Neural progenitor cell (in vitro differentiated cells): ENCODE data around the gene PLXDC2. TPM values are rescaled to one million over a fixed set of nuclear protein-coding genes. Genes with fewer than 3 reads are reported as not detected.

Source experiments
- DNase-seq: peaks from one replicate; pipeline ENCODE4 v3.0.0-alpha.2; 2016; ENCODE audit warnings: low spot score
- H2AFZ ChIP-seq: fragments of 200-600 bp; sonication (generic); replicated peaks from 2 replicates; pipeline ENCODE4 v1.6.1; 2016; ENCODE audit warnings: antibody characterized with exemption
- H3F3A ChIP-seq: fragments of 200-600 bp; sonication (generic); 2 replicates; pipeline ENCODE4 v1.6.1; 2016; ENCODE audit warnings: antibody characterized with exemption, low read depth
- H3K27ac ChIP-seq: fragments of 200-600 bp; sonication (generic); 2 replicates; pipeline ENCODE4 v1.5.1; 2016; ENCODE audit warnings: mild to moderate bottlenecking
- H3K27me3 ChIP-seq: fragments of 200-600 bp; sonication (generic); 2 replicates; pipeline ENCODE4 v1.6.1; 2016; ENCODE audit warnings: mild to moderate bottlenecking, moderate library complexity
- H3K36me3 ChIP-seq: fragments of 200-600 bp; sonication (generic); 2 replicates; pipeline ENCODE4 v1.5.1; 2016
- H3K4me1 ChIP-seq: fragments of 200-600 bp; sonication (generic); 2 replicates; pipeline ENCODE4 v1.6.1; 2016; ENCODE audit warnings: mixed run types
- H3K4me2 ChIP-seq: fragments of 200-600 bp; sonication (generic); 2 replicates; pipeline ENCODE4 v1.6.1; 2016
- H3K4me3 ChIP-seq: fragments of 200-600 bp; sonication (generic); 2 replicates; pipeline ENCODE4 v1.5.1; 2016
- H3K79me2 ChIP-seq: fragments of 200-600 bp; sonication (generic); 2 replicates; pipeline ENCODE4 v1.6.1; 2016; ENCODE audit warnings: low read depth
- H3K9ac ChIP-seq: fragments of 200-600 bp; sonication (generic); 2 replicates; pipeline ENCODE4 v1.6.1; 2016
- H3K9me3 ChIP-seq: fragments of 200-600 bp; sonication (generic); 2 replicates; pipeline ENCODE4 v1.5.1; 2016; ENCODE audit warnings: low read depth
- H4K20me1 ChIP-seq: fragments of 200-600 bp; sonication (generic); 2 replicates; pipeline ENCODE4 v1.6.1; 2016; ENCODE audit warnings: low read depth
- H3K27ac Mint-ChIP-seq: 3 replicates; pipeline ENCODE4 v1.8.0; 2021; ENCODE audit warnings: mixed read lengths
- H3K27me3 Mint-ChIP-seq: 2 replicates; pipeline ENCODE4 v1.8.0; 2022; ENCODE audit warnings: low read depth, mild to moderate bottlenecking, inconsistent platforms, moderate library complexity, mixed read lengths; ENCODE audit not compliant: insufficient read depth
- H3K36me3 Mint-ChIP-seq: 3 replicates; pipeline ENCODE4 v1.8.0; 2021; ENCODE audit warnings: mixed read lengths
- H3K4me1 Mint-ChIP-seq: 3 replicates; pipeline ENCODE4 v1.8.0; 2021; ENCODE audit warnings: mixed read lengths
- H3K4me3 Mint-ChIP-seq: 3 replicates; pipeline ENCODE4 v1.8.0; 2021; ENCODE audit warnings: mild to moderate bottlenecking, moderate library complexity, mixed read lengths
- H3K9me3 Mint-ChIP-seq: 3 replicates; pipeline ENCODE4 v1.8.0; 2020; ENCODE audit warnings: mixed read lengths
- CTCF ChIP-seq: fragments of 200-600 bp; sonication (generic); IDR thresholded peaks from 2 replicates; pipeline ENCODE4 v1.5.1; 2017; ENCODE audit warnings: antibody characterized with exemption, mild to moderate bottlenecking
- EZH2 ChIP-seq: fragments of 200-600 bp; sonication (generic); IDR thresholded peaks from 2 replicates; pipeline ENCODE4 v1.6.1; 2017; ENCODE audit warnings: antibody characterized with exemption, mild to moderate bottlenecking, moderate library complexity
- EZH2phosphoT487 ChIP-seq: fragments of 200-600 bp; sonication (generic); IDR thresholded peaks from 2 replicates; pipeline ENCODE4 v1.6.1; 2017; ENCODE audit warnings: antibody characterized with exemption
- total RNA-seq: library from RNA; depleted of rRNA; stranded (reverse); fragments of >200 nt; gene quantifications from 2 replicates; pipeline ENCODE4 v1.2.3, GENCODE V29; 2015; ENCODE audit warnings: low replicate concordance

PLXDC2 gene
- total RNA-seq, 1 donor from 2014 or later = 44.2 TPM

- Histone ChIP-seq H3F3A (peaks cover 15% of the 10 kb centered on the region), H3K79me2 (peaks cover 69% of the 10 kb centered on the region), H3K4me2 (no peak overlapping the region), H3K9me3 (no peaks in the 10 kb centered on the region), H3K27ac (no peak overlapping the region), H3K4me1 (peaks cover 22% of the 10 kb centered on the region), H3K4me3 (no peak overlapping the region), H2AFZ (no peak overlapping the region), H3K27me3 (no peaks in the 10 kb centered on the region), H3K9ac (no peak overlapping the region), H3K36me3 (no peaks in the 10 kb centered on the region), H4K20me1 (no peaks in the 10 kb centered on the region)
- H3K27ac Mint-ChIP-seq = no peak overlapping the region
- H3K27me3 Mint-ChIP-seq = no peaks in the 10 kb centered on the region
- H3K4me1 Mint-ChIP-seq = peaks cover 16% of the 10 kb centered on the region
- H3K9me3 Mint-ChIP-seq = peaks cover 3% of the 10 kb centered on the region
- no peak for DNase-seq
- TF ChIP-seq EZH2 (no peak), EZH2phosphoT487 (no peak)
- H3K36me3 Mint-ChIP-seq = peaks cover 10% of the 10 kb centered on the region
- no peak overlapping the region for H3K4me3 Mint-ChIP-seq
Measured at GRCh38 chr10:19971343-19972052, 155.3 kb downstream of the PLXDC2 start.

GRCh38 chr10:19974138-19974537 lies 157.9 kb downstream of the PLXDC2 start:
- TF ChIP-seq CTCF (no peak), EZH2phosphoT487 (no peak), EZH2 (no peak)
- no peaks in the 10 kb centered on the region for H3K27me3 Mint-ChIP-seq
- H3K27ac Mint-ChIP-seq = no peak overlapping the region
- Histone ChIP-seq H3K27ac (no peak overlapping the region), H2AFZ (no peak overlapping the region), H3K9ac (no peak overlapping the region), H4K20me1 (no peaks in the 10 kb centered on the region), H3K36me3 (no peaks in the 10 kb centered on the region), H3K9me3 (no peaks in the 10 kb centered on the region), H3F3A (no peaks in the 10 kb centered on the region), H3K4me3 (no peak overlapping the region), H3K79me2 (peaks cover 67% of the 10 kb centered on the region), H3K4me2 (no peak overlapping the region), H3K27me3 (no peaks in the 10 kb centered on the region), H3K4me1 (no peaks in the 10 kb centered on the region)
- peaks cover 12% of the 10 kb centered on the region for H3K36me3 Mint-ChIP-seq
- no peak for DNase-seq
- H3K4me3 Mint-ChIP-seq = no peak overlapping the region
- no peaks in the 10 kb centered on the region for H3K4me1 Mint-ChIP-seq
- H3K9me3 Mint-ChIP-seq = peaks cover 8% of the 10 kb centered on the region

GRCh38 chr10:19974554-19974953 lies 158.3 kb downstream of the PLXDC2 start:
- TF ChIP-seq EZH2phosphoT487 (no peak), EZH2 (no peak), CTCF (no peak)
- Mint-ChIP-seq H3K36me3 (peaks cover 12% of the 10 kb centered on the region), H3K4me1 (no peaks in the 10 kb centered on the region), H3K9me3 (peaks cover 8% of the 10 kb centered on the region), H3K27me3 (no peaks in the 10 kb centered on the region), H3K27ac (no peak overlapping the region), H3K4me3 (no peak overlapping the region)
- Histone ChIP-seq H3K9me3 (no peaks in the 10 kb centered on the region), H2AFZ (no peak overlapping the region), H3K27ac (no peak overlapping the region), H3K27me3 (no peaks in the 10 kb centered on the region), H3K4me1 (no peaks in the 10 kb centered on the region), H4K20me1 (no peaks in the 10 kb centered on the region), H3K79me2 (peaks cover 64% of the 10 kb centered on the region), H3K36me3 (no peaks in the 10 kb centered on the region), H3K9ac (no peak overlapping the region), H3K4me3 (no peak overlapping the region), H3K4me2 (no peak overlapping the region), H3F3A (no peaks in the 10 kb centered on the region)
- no peak for DNase-seq

- no peak overlapping the region for H3K27ac Mint-ChIP-seq
- no peaks in the 10 kb centered on the region for H3K27me3 Mint-ChIP-seq
- TF ChIP-seq EZH2phosphoT487 = no peak
- no peak for TF ChIP-seq CTCF
- TF ChIP-seq EZH2 = no peak
Measured at GRCh38 chr10:19977097-19977521, 160.9 kb downstream of the PLXDC2 start.

More at GRCh38 chr10:19977097-19977521, 160.9 kb downstream of the PLXDC2 start:
- Histone ChIP-seq H3F3A (peaks cover 12% of the 10 kb centered on the region), H3K79me2 (peaks cover 78% of the 10 kb centered on the region), H3K36me3 (no peaks in the 10 kb centered on the region), H3K27me3 (no peaks in the 10 kb centered on the region), H3K4me2 (no peak overlapping the region), H4K20me1 (no peaks in the 10 kb centered on the region), H3K4me3 (no peak overlapping the region), H3K4me1 (peaks cover 10% of the 10 kb centered on the region), H2AFZ (no peak overlapping the region), H3K9ac (no peak overlapping the region), H3K27ac (no peak overlapping the region), H3K9me3 (no peaks in the 10 kb centered on the region)
- H3K9me3 Mint-ChIP-seq = peaks cover 8% of the 10 kb centered on the region
- H3K36me3 Mint-ChIP-seq = peaks cover 9% of the 10 kb centered on the region
- no peak overlapping the region for H3K4me3 Mint-ChIP-seq
- DNase-seq = no peak
- no peaks in the 10 kb centered on the region for H3K4me1 Mint-ChIP-seq
